Nucleus accumbens (tissue), 56 donors: Measurements from ENCODE around the gene VPS37D.
A peak's percentile ranks its signal among the peaks of the same experiment; 100 is the strongest.

Experiments
- DNase-seq, 56 donors: peaks; one replicate each; lab custom pipeline; 2025; lab: John Stamatoyannopoulos, UW

VPS37D gene

GRCh38 chr7:73678862-73679261 is 11.2 kb downstream of the VPS37D start:
- DNase-seq = no peak

GRCh38 chr7:73679709-73680108 is 12.1 kb downstream of the VPS37D start:
- no peak for DNase-seq

DNA sequence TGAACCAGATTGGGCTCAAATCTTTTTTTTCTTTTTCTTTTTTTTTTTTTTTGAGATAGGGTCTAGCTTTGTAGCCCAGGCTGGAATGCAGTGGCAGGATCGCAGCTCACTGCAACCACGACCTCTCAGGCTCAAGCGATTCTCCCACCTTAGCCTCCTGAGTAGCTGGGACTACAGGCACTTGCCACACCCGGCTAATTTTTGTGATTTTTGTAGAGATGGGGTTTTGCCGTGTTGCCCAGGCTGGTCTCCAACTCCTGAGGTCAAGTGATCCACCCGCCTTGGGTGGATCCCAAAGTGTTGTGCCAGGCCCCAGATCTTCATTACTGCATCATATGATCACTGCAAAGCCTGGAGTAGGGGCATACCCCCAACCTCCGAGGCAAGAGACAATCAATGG is 12.9 kb downstream of the VPS37D start:
- DNase-seq = no peak

- no peak for DNase-seq
These were observed 13.4 kb downstream of the VPS37D start for GRCh38 chr7:73681031-73681430.

- DNase-seq = peak in 3 of 56 donors; percentile 41 to 51 (median 51)
These were observed 15.1 kb downstream of the VPS37D start for GRCh38 chr7:73682745-73683055.

GRCh38 chr7:73683056-73683787 is 15.6 kb downstream of the VPS37D start, which contains the start of the genes BUD23 and DNAJC30:
Gene BUD23 (plus strand): TSS chr7:73683597. CDS start chr7:73683626, 29 bp downstream.
Gene DNAJC30 (minus strand): TSS chr7:73683453. CDS start chr7:73683423, 30 bp downstream.
- DNase-seq = peak; percentile 25 to 97 (median 93)

DNA sequence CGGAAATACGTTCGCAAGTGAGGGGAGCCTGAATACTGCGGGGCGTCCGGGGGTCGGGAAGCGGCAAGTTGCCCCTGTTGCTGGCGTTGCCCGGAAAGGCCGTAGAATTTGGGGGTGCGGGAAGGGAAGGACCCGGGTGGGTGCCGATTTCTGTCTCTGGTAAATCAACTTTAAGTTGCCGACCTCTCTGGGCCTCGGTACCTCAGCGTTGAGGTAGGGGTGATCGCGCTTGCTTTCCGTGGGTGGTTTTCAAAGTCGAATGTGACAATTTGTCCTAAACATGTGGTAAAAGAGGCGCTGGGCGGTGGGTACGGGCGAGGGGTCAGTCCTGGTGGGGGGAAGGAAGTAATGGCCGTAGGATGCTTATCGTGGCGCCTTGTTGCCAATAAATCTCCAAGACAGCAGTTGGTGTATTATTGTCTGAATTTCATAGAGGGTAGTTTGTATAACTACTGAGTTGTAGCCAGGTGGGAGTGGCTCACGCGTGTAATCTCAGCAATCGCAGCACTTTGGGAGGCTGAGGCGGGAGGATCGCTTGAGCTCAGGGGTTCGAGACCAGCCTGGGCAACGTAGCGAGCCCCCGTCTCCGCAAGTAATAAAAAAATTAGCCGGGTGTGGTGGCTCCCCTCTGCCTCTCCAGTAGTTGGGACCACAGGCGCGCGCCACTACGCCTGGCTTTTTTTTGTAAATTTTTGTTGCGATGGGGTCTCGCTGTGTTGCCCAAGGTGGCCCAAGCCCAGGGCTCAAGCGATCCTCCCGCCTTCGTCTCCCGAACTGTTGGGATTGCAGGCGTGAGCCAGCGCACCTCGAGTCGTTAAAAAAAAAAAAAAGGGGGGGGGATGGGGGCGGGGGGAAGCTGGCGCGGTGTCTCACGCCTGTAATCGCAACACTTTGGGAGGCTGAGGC is 16.4 kb downstream of the VPS37D start:
- peak in 1 of 56 donors; percentile 38 for DNase-seq

GRCh38 chr7:73685311-73685710 is 17.7 kb downstream of the VPS37D start:
- DNase-seq = no peak

DNA sequence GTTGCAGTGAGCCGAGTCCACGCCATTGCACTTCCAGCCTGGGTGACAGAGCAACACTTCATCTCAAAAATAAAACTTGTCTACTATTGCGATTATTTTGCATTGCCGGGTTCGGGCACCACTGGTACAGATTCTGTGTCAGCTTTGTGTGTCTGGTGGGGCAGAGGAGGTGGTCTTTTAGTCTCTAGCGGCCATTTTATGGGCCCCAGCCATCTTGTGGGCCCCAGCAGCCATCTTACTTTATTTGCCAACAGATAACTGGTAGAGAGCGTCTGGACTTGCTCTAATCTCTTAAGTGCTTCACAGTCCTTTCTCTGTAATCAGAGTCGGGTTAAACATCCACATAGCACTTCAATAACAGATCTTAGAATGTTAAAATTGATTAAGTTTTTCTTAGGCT is 20.7 kb downstream of the VPS37D start:
- DNase-seq = no peak

GRCh38 chr7:73690646-73691045 is 23.0 kb downstream of the VPS37D start:
- no peak for DNase-seq

GRCh38 chr7:73696372-73696771 is 28.7 kb downstream of the VPS37D start:
- no peak for DNase-seq

- DNase-seq = no peak
These were observed 30.8 kb downstream of the VPS37D start for GRCh38 chr7:73698410-73698809.

GRCh38 chr7:73699370-73700068 is 31.9 kb downstream of the VPS37D start:
- peak in 8 of 56 donors; percentile 14 to 42 (median 22) for DNase-seq

DNA sequence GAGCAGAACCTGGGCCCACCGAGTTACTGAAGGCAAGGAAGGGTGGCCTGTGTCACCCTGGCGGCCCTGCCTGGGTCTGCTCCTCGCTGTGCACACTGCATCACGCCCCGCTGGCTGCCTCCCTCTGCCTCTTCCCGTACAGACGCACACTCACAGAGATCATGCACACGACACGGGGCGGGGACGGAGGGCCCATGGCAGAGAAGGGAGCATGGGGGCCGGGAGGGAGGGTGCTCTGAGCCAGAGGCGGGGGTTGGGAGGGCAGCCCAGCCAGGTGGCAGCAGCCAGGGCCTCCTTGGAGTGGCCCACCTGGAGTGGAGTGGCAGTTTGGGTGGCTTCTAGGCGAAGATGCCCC is 32.4 kb downstream of the VPS37D start:
- DNase-seq = no peak

- DNase-seq = no peak
These were observed 33.0 kb downstream of the VPS37D start for GRCh38 chr7:73700581-73701134.

- peak in 1 of 56 donors; percentile 22 for DNase-seq
These were observed 33.8 kb downstream of the VPS37D start for GRCh38 chr7:73701357-73701995.

DNA sequence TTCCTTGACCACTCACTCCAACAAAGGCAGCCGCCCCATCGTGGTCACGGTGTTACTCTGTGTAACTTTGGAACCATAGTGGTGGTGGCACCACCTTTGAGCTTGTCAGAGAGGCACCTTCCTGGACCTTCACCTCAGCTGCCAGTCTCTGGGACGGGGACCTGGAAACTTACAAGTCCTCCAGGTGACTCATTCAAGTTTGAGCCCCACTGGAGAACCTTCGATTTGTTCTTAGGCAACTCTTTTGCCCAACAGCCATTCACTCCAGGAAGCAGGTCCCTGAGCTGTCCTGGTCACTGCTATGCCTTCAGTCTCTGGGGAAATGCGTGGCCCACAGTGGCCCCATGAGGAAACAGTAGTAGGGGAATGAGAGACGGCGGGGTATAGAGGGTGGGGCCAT is 34.6 kb downstream of the VPS37D start:
- no peak for DNase-seq

GRCh38 chr7:73702665-73703064 is 35.0 kb downstream of the VPS37D start:
- no peak for DNase-seq

GRCh38 chr7:73703225-73703624 is 35.6 kb downstream of the VPS37D start:
- no peak for DNase-seq
